Transverse colon (tissue), 4 donors: Measurements from ENCODE around the gene TECRL. TPM values are rescaled to one million over a fixed set of nuclear protein-coding genes. Genes with fewer than 3 reads are reported as not detected.

Experiments
- DNase-seq: peaks from one replicate; pipeline ENCODE4 v3.0.0-alpha.2; 2019
- H3K27ac ChIP-seq, 4 donors: fragments of 200-600 bp; sonication (generic); 2 replicates each; pipeline ENCODE4 v1.5.1; 2016 to 2018; ENCODE audit warnings: inconsistent platforms in 4 of 4
- H3K27me3 ChIP-seq: fragments of 200-600 bp; sonication (generic); 2 replicates; pipeline ENCODE4 v1.5.1; 2017; ENCODE audit warnings: inconsistent platforms
- H3K36me3 ChIP-seq, 4 donors: fragments of 200-600 bp; sonication (generic); 2 replicates each; pipeline ENCODE4 v1.5.1; 2017 to 2019; ENCODE audit warnings: inconsistent platforms in 4 of 4
- H3K4me1 ChIP-seq, 4 donors: fragments of 200-600 bp; sonication (generic); 2 replicates each; pipeline ENCODE4 v1.5.1; 2017 to 2020; ENCODE audit warnings: inconsistent platforms in 4 of 4
- H3K4me3 ChIP-seq, 4 donors: fragments of 200-600 bp; sonication (generic); 1 replicate in 1 of 4; 2 replicates in 3 of 4; pipeline versions ENCODE4 v1.5.1 to v1.6.1; 2017 to 2019; ENCODE audit warnings: inconsistent platforms in 4 of 4
- H3K9me3 ChIP-seq, 2 donors: fragments of 200-600 bp; sonication (generic); 2 replicates each; pipeline ENCODE4 v1.5.1; 2017 to 2019; ENCODE audit warnings: inconsistent platforms in 2 of 2
- EP300 ChIP-seq: sonication (generic); formaldehyde crosslinking; IDR thresholded peaks from one replicate; pipeline ENCODE4 v1.6.1; 2017; ENCODE audit warnings: antibody characterized with exemption, low read depth
- POLR2A ChIP-seq: fragments of 450-650 bp; IDR thresholded peaks from one replicate; pipeline ENCODE4 v1.6.1; 2016; ENCODE audit warnings: antibody characterized with exemption, mild to moderate bottlenecking, moderate library complexity
- POLR2AphosphoS5 ChIP-seq, 3 donors: sonication (generic); formaldehyde crosslinking; IDR thresholded peaks; one replicate each; pipeline ENCODE4 v1.6.1; 2016; ENCODE audit warnings: antibody characterized with exemption in 3 of 3
- WGBS, 2 donors: methylation state at CpG; one replicate each; pipeline ENCODE4 v1.1.5; 2018; ENCODE audit warnings: low coverage in 1 of 2; 5-methylcytosine and 5-hydroxymethylcytosine counted together
- in situ Hi-C, 4 donors: fragments of 200-750 bp; cut with MboI; loops; one replicate each; pipeline versions ENCODE4 v1.15.0 to v1.15.1; 2017; ENCODE audit warnings: low sequenced_read_pairs in 3 of 4, low pct_ligation_motif_present in 1 of 4, low pct_unique_long_range_greater_than_20kb in 1 of 4
- intact Hi-C: fragments of 100-400 bp; cut with DNase I; formaldehyde crosslinking; loops from one replicate; pipeline ENCODE4 v1.15.1; 2023; ENCODE audit warnings: low total_unique reads
- total RNA-seq, 4 donors: library from RNA; depleted of rRNA; stranded (reverse); fragments of >200 nt; gene quantifications; one replicate each; pipeline ENCODE4 v1.1.0, GENCODE V29; 2016
- TF ChIP-seq, protein P1 (sequence below), 5 experiments: fragments of 200-600 bp in 3 of 5; fragments of 450-650 bp in 2 of 5; sonication (generic) in 3 of 5; IDR thresholded peaks; 1 replicate in 2 of 5; 2 replicates in 3 of 5; pipeline ENCODE4 v1.5.1; 2016 to 2017; ENCODE audit warnings: antibody characterized with exemption in 5 of 5, inconsistent platforms in 3 of 5, mild to moderate bottlenecking in 2 of 5, moderate library complexity in 1 of 5

Gene TECRL
- total RNA-seq, result not detected

DNA sequence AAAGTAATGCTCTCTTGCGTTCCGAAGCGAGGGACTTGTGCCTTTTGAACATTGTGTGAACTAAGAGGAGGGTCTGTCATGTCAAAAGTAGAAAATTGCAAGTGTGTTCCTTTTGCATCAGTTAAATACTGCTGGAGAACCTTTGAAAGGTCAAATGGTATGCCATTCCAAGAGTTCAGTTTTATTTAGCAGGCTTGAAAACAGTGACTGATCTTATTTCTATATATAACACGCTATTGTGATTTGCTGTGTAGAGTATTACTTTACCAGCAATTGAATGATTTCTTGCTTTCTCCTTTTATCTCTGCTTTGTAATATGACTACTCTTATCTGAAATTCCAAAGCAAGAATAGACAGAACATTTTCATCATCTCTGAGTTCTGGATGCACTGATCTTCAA lies at the start of gene TECRL:
Gene TECRL, minus strand, starts transcription at position 151 of the 400 bp plus-strand sequence. Its CDS starts 99 bp downstream, at position 52.
- TF ChIP-seq, protein P1, sequence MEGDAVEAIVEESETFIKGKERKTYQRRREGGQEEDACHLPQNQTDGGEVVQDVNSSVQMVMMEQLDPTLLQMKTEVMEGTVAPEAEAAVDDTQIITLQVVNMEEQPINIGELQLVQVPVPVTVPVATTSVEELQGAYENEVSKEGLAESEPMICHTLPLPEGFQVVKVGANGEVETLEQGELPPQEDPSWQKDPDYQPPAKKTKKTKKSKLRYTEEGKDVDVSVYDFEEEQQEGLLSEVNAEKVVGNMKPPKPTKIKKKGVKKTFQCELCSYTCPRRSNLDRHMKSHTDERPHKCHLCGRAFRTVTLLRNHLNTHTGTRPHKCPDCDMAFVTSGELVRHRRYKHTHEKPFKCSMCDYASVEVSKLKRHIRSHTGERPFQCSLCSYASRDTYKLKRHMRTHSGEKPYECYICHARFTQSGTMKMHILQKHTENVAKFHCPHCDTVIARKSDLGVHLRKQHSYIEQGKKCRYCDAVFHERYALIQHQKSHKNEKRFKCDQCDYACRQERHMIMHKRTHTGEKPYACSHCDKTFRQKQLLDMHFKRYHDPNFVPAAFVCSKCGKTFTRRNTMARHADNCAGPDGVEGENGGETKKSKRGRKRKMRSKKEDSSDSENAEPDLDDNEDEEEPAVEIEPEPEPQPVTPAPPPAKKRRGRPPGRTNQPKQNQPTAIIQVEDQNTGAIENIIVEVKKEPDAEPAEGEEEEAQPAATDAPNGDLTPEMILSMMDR (IDR thresholded peaks at IDR 0.05), result no peak
- no peak for TF ChIP-seq POLR2AphosphoS5 (IDR thresholded peaks at IDR 0.05)
- no peak for TF ChIP-seq POLR2A
- no peak for TF ChIP-seq EP300
- H3K27ac ChIP-seq, result no peak within 1 kb of the TSS
- WGBS, 2 donors, result 89 to 94% methylated on average over 4 of the region's 4 CpGs
- no peak within 1 kb of the TSS for H3K4me3 ChIP-seq
- no peaks in the 10 kb centered on the region for H3K36me3 ChIP-seq
- intact Hi-C loops, result no loop called here
- no peaks in the 10 kb centered on the region for H3K27me3 ChIP-seq
- in situ Hi-C loops, result no loop called here
- no peak for DNase-seq
- no peaks in the 10 kb centered on the region for H3K9me3 ChIP-seq
- no peaks in the 10 kb centered on the region for H3K4me1 ChIP-seq

GRCh38 chr4:64432674-64433073 lies 23.4 kb upstream of the TECRL start:
- H3K9me3 ChIP-seq, result peaks cover 4 to 5% of the 10 kb centered on the region in 2 donors
- TF ChIP-seq POLR2AphosphoS5 (IDR thresholded peaks at IDR 0.05) (no peak), EP300 (no peak), POLR2A (no peak)
- TF ChIP-seq, protein P1 (IDR thresholded peaks at IDR 0.05), result no peak
- in situ Hi-C loops, result no loop called here
- intact Hi-C loops, result no loop called here
- DNase-seq, result no peak
- no peaks in the 10 kb centered on the region for H3K36me3 ChIP-seq
- no peak overlapping the region for H3K27ac ChIP-seq
- H3K27me3 ChIP-seq, result no peaks in the 10 kb centered on the region
- H3K4me3 ChIP-seq, result no peak overlapping the region
- 87 to 88% methylated on average over 1 to 10 of the region's 10 CpGs for WGBS, 2 donors
- no peaks in the 10 kb centered on the region for H3K4me1 ChIP-seq

DNA sequence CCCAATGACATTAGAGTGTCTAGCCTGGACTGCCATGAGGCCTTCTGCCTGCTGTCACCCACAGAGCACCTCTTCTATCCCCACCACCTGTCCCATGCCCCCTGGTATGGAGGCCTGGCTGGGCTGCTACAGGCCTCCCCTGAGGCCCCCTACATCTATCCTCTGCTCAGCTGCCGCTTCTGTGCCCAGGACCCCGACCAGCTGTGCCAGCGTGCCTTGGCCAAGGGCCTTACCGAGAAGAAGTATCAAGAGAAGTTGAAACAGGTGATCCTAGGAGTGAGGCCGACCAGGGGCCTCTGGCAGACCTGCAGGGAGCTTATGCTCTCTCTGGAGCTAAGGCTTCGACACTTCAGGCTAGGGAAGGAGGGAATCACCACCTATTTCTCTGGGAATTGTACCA lies 21.7 kb upstream of the TECRL start:
- intact Hi-C loops, result no loop called here
- no peak overlapping the region for H3K4me3 ChIP-seq
- TF ChIP-seq EP300 (no peak), POLR2A (no peak), POLR2AphosphoS5 (IDR thresholded peaks at IDR 0.05) (no peak)
- TF ChIP-seq, protein P1 (IDR thresholded peaks at IDR 0.05), result no peak
- WGBS, 2 donors, result 78% methylated on average over 6 of the region's 6 CpGs; no CpG with 5 or more reads in 1 of the 2 donors
- in situ Hi-C loops, result no loop called here
- no peaks in the 10 kb centered on the region for H3K4me1 ChIP-seq
- no peaks in the 10 kb centered on the region for H3K36me3 ChIP-seq
- no peaks in the 10 kb centered on the region for H3K27me3 ChIP-seq
- no peak overlapping the region for H3K27ac ChIP-seq
- peaks cover 4 to 5% of the 10 kb centered on the region in 2 donors for H3K9me3 ChIP-seq
- no peak for DNase-seq

DNA sequence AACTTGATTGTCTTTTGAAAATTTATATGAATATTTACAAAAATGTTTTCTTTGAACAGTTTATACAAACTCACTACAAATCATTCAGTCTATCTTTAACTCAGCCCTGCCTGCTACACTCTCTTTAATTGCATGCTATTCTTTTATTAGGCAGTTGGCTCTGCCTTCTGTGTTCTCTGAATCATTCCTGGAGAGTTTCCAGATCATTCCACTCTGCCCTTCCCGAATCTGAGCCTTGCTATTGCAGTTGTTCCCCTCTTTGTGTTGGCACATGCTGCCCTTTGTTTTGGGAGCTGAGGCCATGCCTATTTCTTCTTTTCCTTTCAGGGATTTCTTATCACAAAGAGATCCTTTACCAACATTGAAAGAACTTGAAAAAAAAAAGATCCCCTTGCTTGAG lies 8.7 kb upstream of the TECRL start:
- in situ Hi-C loops (no loop called here), intact Hi-C loops (no loop called here)
- no peaks in the 10 kb centered on the region for H3K27me3 ChIP-seq
- no peak for DNase-seq
- no peaks in the 10 kb centered on the region for H3K36me3 ChIP-seq
- 0 to 13% methylated on average over 1 of the region's 1 CpG for WGBS, 2 donors
- no peak overlapping the region for H3K4me3 ChIP-seq
- H3K9me3 ChIP-seq, result no peaks in the 10 kb centered on the region
- no peaks in the 10 kb centered on the region for H3K4me1 ChIP-seq
- TF ChIP-seq POLR2A, result no peak
- TF ChIP-seq, protein P1 (IDR thresholded peaks at IDR 0.05), result no peak
- TF ChIP-seq POLR2AphosphoS5 (IDR thresholded peaks at IDR 0.05), result no peak
- TF ChIP-seq EP300, result no peak
- H3K27ac ChIP-seq, result no peak overlapping the region
